ENCODE results near the gene KIAA1217. TPM values are rescaled to one million over a fixed set of nuclear protein-coding genes. Genes with fewer than 3 reads are reported as not detected.

Gene KIAA1217
- total and polyA plus RNA-seq, 2 donors from 2014 or later: 10.4 to 63.8 TPM

- no peak for FAIRE-seq
- Histone ChIP-seq H3K9me3 (ENCODE audit: control insufficient read depth in 2 of 3, insufficient read depth in 1 of 3, low read length in 3 of 3) (no peaks in the 10 kb centered on the region), H3K27ac (ENCODE audit: low read depth in 2 of 2, low read length in 2 of 2) (no peak overlapping the region), H3K4me1 (ENCODE audit: control insufficient read depth in 2 of 3, insufficient read depth in 2 of 3, low read depth in 1 of 3, low read length in 3 of 3) (no peaks in the 10 kb centered on the region), H3K4me3 (ENCODE audit: low read length in 3 of 3) (no peak overlapping the region), H3K9ac (ENCODE audit: low read length in 3 of 3) (no peak overlapping the region), H3K36me3 (ENCODE audit: control insufficient read depth in 2 of 3, insufficient read depth in 3 of 3, low read length in 3 of 3) (no peaks in the 10 kb centered on the region), H3K27me3 (ENCODE audit: control insufficient read depth, insufficient read depth, low read length) (no peaks in the 10 kb centered on the region)
- intact Hi-C loops (cut with DNase I): no loop called here
- TF ChIP-seq CTCF (IDR thresholded peaks at IDR 0.05; ENCODE audit: borderline replicate concordance, extremely low read depth, insufficient read depth): no peak
- DNase-seq: no peak
These were observed 199.4 kb downstream of the KIAA1217 start for GRCh38 chr10:24408365-24408764.

GRCh38 chr10:24414597-24414996, 205.7 kb downstream of the KIAA1217 start:
- DNase-seq (no peak), FAIRE-seq (no peak)
- Histone ChIP-seq H3K4me1 (ENCODE audit: control insufficient read depth in 2 of 3, insufficient read depth in 2 of 3, low read depth in 1 of 3, low read length in 3 of 3) (peaks cover 0 to 12% (median 3%) of the 10 kb centered on the region in 3 donors), H3K27ac (ENCODE audit: low read depth in 2 of 2, low read length in 2 of 2) (no peak overlapping the region), H3K9ac (ENCODE audit: low read length in 3 of 3) (no peak overlapping the region), H3K36me3 (ENCODE audit: control insufficient read depth in 2 of 3, insufficient read depth in 3 of 3, low read length in 3 of 3) (no peaks in the 10 kb centered on the region), H3K27me3 (ENCODE audit: control insufficient read depth, insufficient read depth, low read length) (no peaks in the 10 kb centered on the region), H3K4me3 (ENCODE audit: low read length in 3 of 3) (no peak overlapping the region), H3K9me3 (ENCODE audit: control insufficient read depth in 2 of 3, insufficient read depth in 1 of 3, low read length in 3 of 3) (no peaks in the 10 kb centered on the region)
- intact Hi-C loops (cut with DNase I): no loop called here
- TF ChIP-seq CTCF (IDR thresholded peaks at IDR 0.05; ENCODE audit: borderline replicate concordance, extremely low read depth, insufficient read depth): no peak

GRCh38 chr10:24415455-24416125, 206.7 kb downstream of the KIAA1217 start:
- FAIRE-seq: no peak
- H3K4me3 ChIP-seq (ENCODE audit: low read length in 3 of 3): no peak overlapping the region
- H3K36me3 ChIP-seq (ENCODE audit: control insufficient read depth in 2 of 3, insufficient read depth in 3 of 3, low read length in 3 of 3): no peaks in the 10 kb centered on the region
- no peak for TF ChIP-seq CTCF (IDR thresholded peaks at IDR 0.05; ENCODE audit: borderline replicate concordance, extremely low read depth, insufficient read depth)
- no peaks in the 10 kb centered on the region for H3K9me3 ChIP-seq (ENCODE audit: control insufficient read depth in 2 of 3, insufficient read depth in 1 of 3, low read length in 3 of 3)
- no peak overlapping the region for H3K9ac ChIP-seq (ENCODE audit: low read length in 3 of 3)
- peaks cover 0 to 12% (median 3%) of the 10 kb centered on the region in 3 donors for H3K4me1 ChIP-seq (ENCODE audit: control insufficient read depth in 2 of 3, insufficient read depth in 2 of 3, low read depth in 1 of 3, low read length in 3 of 3)
- H3K27me3 ChIP-seq (ENCODE audit: control insufficient read depth, insufficient read depth, low read length): no peaks in the 10 kb centered on the region
- intact Hi-C loops (cut with DNase I): no loop called here
- peak; percentile 54 to 96 (median 61) for DNase-seq
- peak overlapping the region in 1 of 2 donors; percentile 58 for H3K27ac ChIP-seq (ENCODE audit: low read depth in 2 of 2, low read length in 2 of 2)

Measured in kidney (tissue), 14 donors.